ENCODE data around the gene LRP1B. TPM values are rescaled to one million over a fixed set of nuclear protein-coding genes. Genes with fewer than 3 reads are reported as not detected.

Gene LRP1B
- total and polyA plus RNA-seq, 4 donors: 0.01 to 0.84 (median 0.17) TPM

DNA sequence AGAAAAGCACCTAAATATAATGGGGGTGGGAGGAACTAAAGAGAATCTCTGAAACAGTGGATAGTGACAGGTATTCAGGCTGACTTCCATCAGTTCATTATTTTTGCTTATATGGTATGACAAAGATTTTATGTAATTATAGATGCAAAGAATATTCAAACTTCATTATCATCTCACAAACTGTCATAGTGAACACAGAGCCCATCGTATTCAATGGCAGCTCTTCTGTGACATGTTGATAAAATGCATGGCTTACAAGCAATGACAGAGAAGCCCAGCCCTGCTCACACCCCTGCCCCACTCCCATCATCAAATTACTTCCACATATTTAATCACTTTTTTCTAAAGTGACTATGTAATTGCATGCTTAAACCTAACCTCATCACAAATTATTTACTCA is 904.3 kb downstream of the LRP1B start:
- no peak for DNase-seq (ENCODE audit: low spot score)
- Histone ChIP-seq H3K4me3 (ENCODE audit: low read depth in 1 of 3, low read length in 3 of 3) (no peak overlapping the region), H3K9ac (ENCODE audit: low read depth in 1 of 2, low read length in 2 of 2) (no peak overlapping the region), H3K27ac (ENCODE audit: low read depth in 1 of 2, low read length in 2 of 2) (no peak overlapping the region), H3K36me3 (ENCODE audit: control insufficient read depth in 4 of 4, insufficient read depth in 3 of 4, low read depth in 1 of 4, low read length in 3 of 4) (no peaks in the 10 kb centered on the region), H3K27me3 (ENCODE audit: control insufficient read depth in 4 of 4, insufficient read depth in 4 of 4, low read length in 3 of 4) (no peaks in the 10 kb centered on the region), H3K9me3 (ENCODE audit: control insufficient read depth in 4 of 4, low read length in 3 of 4) (no peaks in the 10 kb centered on the region), H3K4me1 (ENCODE audit: control insufficient read depth in 4 of 4, insufficient read depth in 4 of 4, low read length in 3 of 4) (no peaks in the 10 kb centered on the region)
- TF ChIP-seq SP1 (IDR thresholded peaks at IDR 0.05) (no peak), RAD21 (IDR thresholded peaks at IDR 0.05) (no peak), HNF4G (IDR thresholded peaks at IDR 0.05) (no peak), YY1 (IDR thresholded peaks at IDR 0.05) (no peak), MAX (IDR thresholded peaks at IDR 0.05) (no peak), RXRA (IDR thresholded peaks at IDR 0.05) (no peak), TAF1 (conservative IDR thresholded peaks at IDR 0.05) (no peak), NR2F2 (IDR thresholded peaks at IDR 0.05) (no peak), EGR1 (IDR thresholded peaks at IDR 0.05; ENCODE audit: low read depth in 2 of 2) (no peak), FOXA2 (IDR thresholded peaks at IDR 0.05) (no peak)
- WGBS: 71% methylated on average over 1 of the region's 1 CpG

DNA sequence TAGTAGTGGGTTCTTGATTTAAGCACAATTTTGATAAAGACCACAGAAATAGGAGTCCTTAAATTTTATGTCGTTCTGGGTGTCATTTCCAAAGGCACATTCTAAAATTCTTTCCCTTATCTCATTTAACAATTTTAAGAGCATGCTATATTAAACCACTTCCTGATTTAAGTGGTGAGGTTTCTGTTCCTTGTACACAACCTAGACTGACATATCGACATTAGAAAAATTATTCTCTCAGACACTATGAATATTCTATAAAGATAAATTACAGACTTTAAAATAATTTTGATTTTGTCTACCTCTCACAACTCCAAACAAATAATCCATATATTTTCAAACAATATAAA is 923.8 kb downstream of the LRP1B start:
- no peak overlapping the region for H3K9ac ChIP-seq (ENCODE audit: low read depth in 1 of 2, low read length in 2 of 2)
- no peaks in the 10 kb centered on the region for H3K36me3 ChIP-seq (ENCODE audit: control insufficient read depth in 4 of 4, insufficient read depth in 3 of 4, low read depth in 1 of 4, low read length in 3 of 4)
- no peak overlapping the region for H3K4me3 ChIP-seq (ENCODE audit: low read depth in 1 of 3, low read length in 3 of 3)
- TF ChIP-seq NR2F2 (IDR thresholded peaks at IDR 0.05): no peak
- no peak for TF ChIP-seq RAD21 (IDR thresholded peaks at IDR 0.05)
- TF ChIP-seq ZBTB33 (IDR thresholded peaks at IDR 0.05): no peak
- TF ChIP-seq, protein P1, sequence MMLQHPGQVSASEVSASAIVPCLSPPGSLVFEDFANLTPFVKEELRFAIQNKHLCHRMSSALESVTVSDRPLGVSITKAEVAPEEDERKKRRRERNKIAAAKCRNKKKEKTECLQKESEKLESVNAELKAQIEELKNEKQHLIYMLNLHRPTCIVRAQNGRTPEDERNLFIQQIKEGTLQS (IDR thresholded peaks at IDR 0.05): no peak
- 76% methylated on average over 2 of the region's 2 CpGs for WGBS
- H3K4me1 ChIP-seq (ENCODE audit: control insufficient read depth in 4 of 4, insufficient read depth in 4 of 4, low read length in 3 of 4): no peaks in the 10 kb centered on the region
- no peaks in the 10 kb centered on the region for H3K9me3 ChIP-seq (ENCODE audit: control insufficient read depth in 4 of 4, low read length in 3 of 4)
- H3K27ac ChIP-seq (ENCODE audit: low read depth in 1 of 2, low read length in 2 of 2): no peak overlapping the region
- no peak for DNase-seq (ENCODE audit: low spot score)
- no peaks in the 10 kb centered on the region for H3K27me3 ChIP-seq (ENCODE audit: control insufficient read depth in 4 of 4, insufficient read depth in 4 of 4, low read length in 3 of 4)

- H3K9ac ChIP-seq (ENCODE audit: low read depth in 1 of 2, low read length in 2 of 2): no peak overlapping the region
- no peaks in the 10 kb centered on the region for H3K27me3 ChIP-seq (ENCODE audit: control insufficient read depth in 4 of 4, insufficient read depth in 4 of 4, low read length in 3 of 4)
- TF ChIP-seq MAX (IDR thresholded peaks at IDR 0.05): no peak
- no peak for TF ChIP-seq EGR1 (IDR thresholded peaks at IDR 0.05; ENCODE audit: low read depth in 2 of 2)
- no peak for TF ChIP-seq HNF4A (conservative IDR thresholded peaks at IDR 0.05)
- no peak for TF ChIP-seq SP1 (IDR thresholded peaks at IDR 0.05)
- TF ChIP-seq HNF4G (IDR thresholded peaks at IDR 0.05): no peak
- no peak for TF ChIP-seq FOXA2 (IDR thresholded peaks at IDR 0.05)
- no peak overlapping the region for H3K27ac ChIP-seq (ENCODE audit: low read depth in 1 of 2, low read length in 2 of 2)
- H3K4me1 ChIP-seq (ENCODE audit: control insufficient read depth in 4 of 4, insufficient read depth in 4 of 4, low read length in 3 of 4): no peaks in the 10 kb centered on the region
- H3K9me3 ChIP-seq (ENCODE audit: control insufficient read depth in 4 of 4, low read length in 3 of 4): no peaks in the 10 kb centered on the region
- 57% methylated on average over 6 of the region's 6 CpGs for WGBS
- H3K4me3 ChIP-seq (ENCODE audit: low read depth in 1 of 3, low read length in 3 of 3): no peak overlapping the region
- no peak for DNase-seq (ENCODE audit: low spot score)
- H3K36me3 ChIP-seq (ENCODE audit: control insufficient read depth in 4 of 4, insufficient read depth in 3 of 4, low read depth in 1 of 4, low read length in 3 of 4): no peaks in the 10 kb centered on the region
These were observed 929.7 kb downstream of the LRP1B start for GRCh38 chr2:141201016-141201565.
